SK-N-SH treated with all-trans-retinoic acid at 6 μM for 48 hours (cell line): ENCODE data around the gene RRAS2.

Source experiments
- ARNTL ChIP-seq: fragments of 450-650 bp; formaldehyde crosslinking; IDR thresholded peaks from 2 replicates; pipeline ENCODE4 v1.5.0; 2020; ENCODE audit warnings: low read depth, mild to moderate bottlenecking, moderate library complexity, borderline replicate concordance
- BACH2 ChIP-seq: fragments of 250-450 bp; sonication (Bioruptor Pico); IDR thresholded peaks from 2 replicates; pipeline ENCODE4 v1.9.0; 2021; ENCODE audit warnings: mild to moderate bottlenecking, borderline replicate concordance
- CSDC2 ChIP-seq: fragments of 250-450 bp; sonication (Bioruptor Pico); IDR thresholded peaks from 2 replicates; pipeline ENCODE4 v1.5.0; 2020; ENCODE audit warnings: mild to moderate bottlenecking, moderate library complexity
- CSRNP3 ChIP-seq: fragments of 250-450 bp; sonication (Bioruptor Pico); IDR thresholded peaks from 2 replicates; pipeline ENCODE4 v1.5.1; 2021; ENCODE audit warnings: mild to moderate bottlenecking, moderate library complexity
- ISL1 ChIP-seq: fragments of 250-450 bp; sonication (Bioruptor Pico); IDR thresholded peaks from 2 replicates; pipeline ENCODE4 v2.1.2; 2022; ENCODE audit warnings: mild to moderate bottlenecking, moderate library complexity
- PATZ1 ChIP-seq: fragments of 250-450 bp; sonication (Bioruptor Pico); IDR thresholded peaks from 2 replicates; pipeline ENCODE4 v1.8.0; 2020; ENCODE audit warnings: mild to moderate bottlenecking, moderate library complexity, borderline replicate concordance
- POU6F1 ChIP-seq: fragments of 250-450 bp; sonication (Bioruptor Pico); IDR thresholded peaks from 2 replicates; pipeline ENCODE4 v1.8.0; 2021; ENCODE audit warnings: low read depth, mild to moderate bottlenecking, moderate library complexity, borderline replicate concordance
- RARB ChIP-seq: fragments of 250-450 bp; sonication (Bioruptor Pico); IDR thresholded peaks from 2 replicates; pipeline ENCODE4 v1.8.0; 2021; ENCODE audit warnings: mild to moderate bottlenecking, moderate library complexity
- TCF4 ChIP-seq: fragments of 250-450 bp; sonication (Bioruptor Pico); IDR thresholded peaks from 2 replicates; pipeline ENCODE4 v1.8.0; 2021; ENCODE audit warnings: mild to moderate bottlenecking, moderate library complexity, borderline replicate concordance
- TSHZ2 ChIP-seq: fragments of 250-450 bp; sonication (Bioruptor Pico); IDR thresholded peaks from 2 replicates; pipeline ENCODE4 v1.5.0; 2020; ENCODE audit warnings: mild to moderate bottlenecking, moderate library complexity
- ZFP3 ChIP-seq: fragments of 250-450 bp; sonication (Bioruptor Pico); IDR thresholded peaks from 2 replicates; pipeline ENCODE4 v1.5.0; 2020; ENCODE audit warnings: mild to moderate bottlenecking, moderate library complexity
- ZNF565 ChIP-seq: fragments of 450-650 bp; formaldehyde crosslinking; conservative IDR thresholded peaks from 2 replicates; pipeline ENCODE4 v1.5.0; 2020; ENCODE audit warnings: low read depth, mild to moderate bottlenecking, moderate library complexity
- ZNF70 ChIP-seq: fragments of 450-650 bp; formaldehyde crosslinking; IDR thresholded peaks from 2 replicates; pipeline ENCODE4 v1.5.0; 2020; ENCODE audit warnings: mild to moderate bottlenecking, moderate library complexity

- TF ChIP-seq RARB (CRISPR knock-in tag) (no peak), POU6F1 (no peak), ZFP3 (CRISPR knock-in tag) (no peak), TSHZ2 (CRISPR knock-in tag) (no peak), ISL1 (CRISPR knock-in tag) (no peak), ARNTL (CRISPR knock-in tag) (no peak), CSDC2 (no peak), TCF4 (CRISPR knock-in tag) (no peak), CSRNP3 (no peak), ZNF565 (CRISPR knock-in tag) (no peak), BACH2 (CRISPR knock-in tag) (no peak), ZNF70 (CRISPR knock-in tag) (no peak), PATZ1 (CRISPR knock-in tag) (no peak)
Measured at GRCh38 chr11:14308114-14308896, 50.7 kb downstream of the RRAS2 start.
